GM20431 (cell line): Measurements from ENCODE around the gene FOXF1.

Experiments
- in situ Hi-C: fragments of 300-500 bp; cut with MseI, MboI; formaldehyde crosslinking; loops from one replicate; pipeline ENCODE4 v1.15.0; 2020; ENCODE audit warnings: low sequenced_read_pairs; ENCODE audit not compliant: unreplicated experiment

FOXF1 gene

GRCh38 chr16:86502856-86503748, 7.2 kb upstream of the FOXF1 start:
- in situ Hi-C loops: loop anchor here (25.0 kb wide), 1 partner anchor 691 kb away; no protein-coding TSS in a partner anchor

- in situ Hi-C loops: loop anchor here (25.0 kb wide), 1 partner anchor 692 kb away; no protein-coding TSS in a partner anchor
Observed at GRCh38 chr16:86503830-86504229, 6.5 kb upstream of the FOXF1 start.

- in situ Hi-C loops: loop anchor here (25.0 kb wide), 1 partner anchor 692 kb away; no protein-coding TSS in a partner anchor
Observed at GRCh38 chr16:86504315-86505184, 5.8 kb upstream of the FOXF1 start.

GRCh38 chr16:86505185-86505898, 5.0 kb upstream of the FOXF1 start:
- in situ Hi-C loops: loop anchor here (25.0 kb wide), 1 partner anchor 693 kb away; no protein-coding TSS in a partner anchor

- in situ Hi-C loops: loop anchor here (25.0 kb wide), 1 partner anchor 694 kb away; no protein-coding TSS in a partner anchor
Observed at GRCh38 chr16:86505899-86506864, 4.1 kb upstream of the FOXF1 start.

- in situ Hi-C loops: loop anchor here (25.0 kb wide), 1 partner anchor 695 kb away; no protein-coding TSS in a partner anchor
Observed at GRCh38 chr16:86507173-86508027, 2.9 kb upstream of the FOXF1 start.

GRCh38 chr16:86508028-86508946, 2.0 kb upstream of the FOXF1 start:
- in situ Hi-C loops: loop anchor here (25.0 kb wide), 1 partner anchor 696 kb away; no protein-coding TSS in a partner anchor

GRCh38 chr16:86508947-86509758, 1.2 kb upstream of the FOXF1 start:
- in situ Hi-C loops: loop anchor here (25.0 kb wide), 1 partner anchor 697 kb away; no protein-coding TSS in a partner anchor

- in situ Hi-C loops: loop anchor here (10.0 to 25.0 kb wide), 2 partner anchors 175 to 698 kb away; no protein-coding TSS in a partner anchor
Observed at GRCh38 chr16:86509759-86510464, 415 bp upstream of the FOXF1 start.

GRCh38 chr16:86511317-86512161, 1.2 kb downstream of the FOXF1 start:
- in situ Hi-C loops: loop anchor here (10.0 to 25.0 kb wide), 2 partner anchors 177 to 699 kb away; no protein-coding TSS in a partner anchor

GRCh38 chr16:86512301-86512859, 2.1 kb downstream of the FOXF1 start:
- in situ Hi-C loops: loop anchor here (10.0 to 25.0 kb wide), 2 partner anchors 178 to 700 kb away; no protein-coding TSS in a partner anchor

GRCh38 chr16:86512860-86513470, 2.6 kb downstream of the FOXF1 start:
- in situ Hi-C loops: loop anchor here (10.0 to 25.0 kb wide), 2 partner anchors 178 to 701 kb away; no protein-coding TSS in a partner anchor
